ENCODE measurements around the gene PKP1.

PKP1 gene

GRCh38 chr1:201327687-201328240 lies 44.5 kb downstream of the PKP1 start:
- in situ Hi-C loops (cut with HindIII; ENCODE audit: low sequenced_read_pairs) = no loop called here

GRCh38 chr1:201328576-201328975 lies 45.3 kb downstream of the PKP1 start:
- in situ Hi-C loops (cut with HindIII; ENCODE audit: low sequenced_read_pairs) = no loop called here

GRCh38 chr1:201329286-201329685 lies 46.0 kb downstream of the PKP1 start:
- in situ Hi-C loops (cut with HindIII; ENCODE audit: low sequenced_read_pairs) = no loop called here

GRCh38 chr1:201329801-201330200 lies 46.5 kb downstream of the PKP1 start:
- in situ Hi-C loops (cut with HindIII; ENCODE audit: low sequenced_read_pairs) = no loop called here

GRCh38 chr1:201330541-201330940 lies 47.2 kb downstream of the PKP1 start:
- in situ Hi-C loops (cut with HindIII; ENCODE audit: low sequenced_read_pairs) = no loop called here

GRCh38 chr1:201331166-201331565 lies 47.9 kb downstream of the PKP1 start:
- in situ Hi-C loops (cut with HindIII; ENCODE audit: low sequenced_read_pairs) = no loop called here

GRCh38 chr1:201332021-201332420 lies 48.7 kb downstream of the PKP1 start:
- in situ Hi-C loops (cut with HindIII; ENCODE audit: low sequenced_read_pairs) = no loop called here

GRCh38 chr1:201332616-201333335 lies 49.5 kb downstream of the PKP1 start:
- in situ Hi-C loops (cut with HindIII; ENCODE audit: low sequenced_read_pairs) = no loop called here

- in situ Hi-C loops (cut with HindIII; ENCODE audit: low sequenced_read_pairs) = no loop called here
Measured at GRCh38 chr1:201334325-201335173, 51.2 kb downstream of the PKP1 start.

GRCh38 chr1:201335174-201335870 lies 52.0 kb downstream of the PKP1 start:
- in situ Hi-C loops (cut with HindIII; ENCODE audit: low sequenced_read_pairs) = no loop called here

- in situ Hi-C loops (cut with HindIII; ENCODE audit: low sequenced_read_pairs) = no loop called here
Measured at GRCh38 chr1:201335901-201336300, 52.6 kb downstream of the PKP1 start.

- in situ Hi-C loops (cut with HindIII; ENCODE audit: low sequenced_read_pairs) = no loop called here
Measured at GRCh38 chr1:201336711-201337450, 53.6 kb downstream of the PKP1 start.

- in situ Hi-C loops (cut with HindIII; ENCODE audit: low sequenced_read_pairs) = no loop called here
Measured at GRCh38 chr1:201341377-201341776, 58.1 kb downstream of the PKP1 start.

GRCh38 chr1:201344206-201345080 lies 61.1 kb downstream of the PKP1 start:
- in situ Hi-C loops (cut with HindIII; ENCODE audit: low sequenced_read_pairs) = no loop called here

- in situ Hi-C loops (cut with HindIII; ENCODE audit: low sequenced_read_pairs) = no loop called here
Measured at GRCh38 chr1:201345081-201345355, 61.7 kb downstream of the PKP1 start.

- in situ Hi-C loops (cut with HindIII; ENCODE audit: low sequenced_read_pairs) = no loop called here
Measured at GRCh38 chr1:201346337-201346939, 63.1 kb downstream of the PKP1 start.

- in situ Hi-C loops (cut with HindIII; ENCODE audit: low sequenced_read_pairs) = no loop called here
Measured at GRCh38 chr1:201346987-201347386, 63.7 kb downstream of the PKP1 start.

- in situ Hi-C loops (cut with HindIII; ENCODE audit: low sequenced_read_pairs) = no loop called here
Measured at GRCh38 chr1:201347498-201348210, 64.3 kb downstream of the PKP1 start.

GRCh38 chr1:201348211-201348566 lies 64.9 kb downstream of the PKP1 start:
- in situ Hi-C loops (cut with HindIII; ENCODE audit: low sequenced_read_pairs) = no loop called here

All from DLD1 (cell line).